DND-41 (cell line): ENCODE measurements around the gene CSHL1.

Source experiments
- ATAC-seq: fragments of 200-7000 bp; cut with Tn5 transposase; 3 replicates; pipeline ENCODE4 v1.9.1; 2021; ENCODE audit warnings: low read depth; ENCODE audit not compliant: insufficient read depth
- DNase-seq: peaks from one replicate; pipeline ENCODE4 v3.0.0-alpha.2; 2020
- H2AFZ ChIP-seq: 2 replicates; pipeline ENCODE4 v1.6.0; 2012; ENCODE audit warnings: low read depth, low read length
- H3K27ac ChIP-seq: 2 replicates; pipeline ENCODE4 v1.5.1; 2012; ENCODE audit warnings: low read length, inconsistent platforms
- H3K27me3 ChIP-seq: fragments of 200-600 bp; sonication (generic); 2 replicates; pipeline ENCODE4 v1.6.0; 2012; ENCODE audit warnings: low read length, mild to moderate bottlenecking, inconsistent platforms; ENCODE audit not compliant: insufficient read depth, poor library complexity
- H3K36me3 ChIP-seq: 2 replicates; pipeline ENCODE4 v1.5.1; 2012; ENCODE audit warnings: low read length, inconsistent platforms; ENCODE audit not compliant: insufficient read depth
- H3K4me1 ChIP-seq: 2 replicates; pipeline ENCODE4 v1.5.1; 2012; ENCODE audit warnings: mild to moderate bottlenecking, low read length; ENCODE audit not compliant: insufficient read depth
- H3K4me2 ChIP-seq: 2 replicates; pipeline ENCODE4 v1.6.0; 2012; ENCODE audit warnings: mild to moderate bottlenecking, moderate library complexity, low read length, inconsistent platforms; ENCODE audit not compliant: insufficient read depth
- H3K4me3 ChIP-seq, 2 experiments: fragments of 200-600 bp in 1 of 2; shearing (Covaris generic) in 1 of 2; 2 replicates each; pipeline ENCODE4 v1.5.1; 2012 to 2016; ENCODE audit warnings: inconsistent platforms in 2 of 2, low read length in 2 of 2, mild to moderate bottlenecking in 2 of 2, low read depth in 1 of 2, moderate library complexity in 1 of 2
- H3K79me2 ChIP-seq: 2 replicates; pipeline ENCODE4 v1.6.0; 2012; ENCODE audit warnings: low read length, inconsistent platforms; ENCODE audit not compliant: insufficient read depth
- H3K9ac ChIP-seq: 2 replicates; pipeline ENCODE4 v1.6.0; 2012; ENCODE audit warnings: low read depth, mild to moderate bottlenecking, inconsistent platforms, low read length, moderate library complexity
- H3K9me3 ChIP-seq: 2 replicates; pipeline ENCODE4 v1.5.1; 2012; ENCODE audit warnings: low read length, moderate library complexity, mild to moderate bottlenecking, inconsistent platforms; ENCODE audit not compliant: insufficient read depth, severe bottlenecking
- H4K20me1 ChIP-seq: 2 replicates; pipeline ENCODE4 v1.6.0; 2012; ENCODE audit warnings: low read length; ENCODE audit not compliant: insufficient read depth
- EZH2 ChIP-seq: IDR thresholded peaks from 3 replicates; pipeline ENCODE4 v1.6.1; 2012; ENCODE audit warnings: borderline replicate concordance, low read depth, mild to moderate bottlenecking, moderate library complexity, low read length, inconsistent platforms; ENCODE audit not compliant: severe bottlenecking
- TF ChIP-seq, protein P1 (sequence below): IDR thresholded peaks from 2 replicates; pipeline ENCODE4 v1.5.1; 2012; ENCODE audit warnings: borderline replicate concordance, low read length, moderate library complexity, mild to moderate bottlenecking; ENCODE audit not compliant: poor library complexity, severe bottlenecking; ENCODE audit errors: extremely low read depth

The CSHL1 gene

DNA sequence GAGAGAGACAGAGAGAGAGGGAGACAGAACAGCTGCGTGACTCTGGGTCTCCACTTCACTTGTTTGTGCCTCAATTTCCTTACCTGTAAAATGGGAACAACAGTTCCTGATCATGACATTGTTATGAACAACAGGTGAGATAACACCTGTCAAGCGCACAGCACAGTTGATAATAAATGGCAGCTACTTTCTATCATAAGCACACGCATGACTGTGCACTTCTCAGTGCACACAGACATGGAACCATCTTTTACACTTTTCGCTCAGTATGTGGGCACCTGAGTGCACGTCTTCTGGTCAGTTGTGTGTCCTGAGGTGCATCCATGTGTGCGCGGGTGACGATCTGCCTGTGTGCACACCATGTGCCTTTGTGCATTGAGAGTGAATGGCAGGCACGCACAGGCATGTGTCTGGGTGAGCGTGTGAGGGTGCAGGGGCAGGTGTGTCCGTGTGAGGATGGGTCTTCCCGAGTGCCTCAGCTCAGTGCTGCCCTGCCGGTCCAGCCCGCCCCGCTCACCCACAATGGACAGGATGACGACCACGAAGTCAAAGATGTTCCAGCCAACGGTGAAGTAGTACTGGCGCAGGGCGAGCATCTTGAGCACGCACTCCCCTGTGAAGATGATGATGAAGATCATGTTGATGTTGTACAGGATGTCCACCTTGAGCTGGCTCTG lies 31.4 kb upstream of the CSHL1 start:
- Histone ChIP-seq H3K36me3 (no peaks in the 10 kb centered on the region), H3K4me1 (peaks cover 4% of the 10 kb centered on the region; the same call in 1 of the 2 replicates), H3K27me3 (no peaks in the 10 kb centered on the region), H3K4me2 (no peak overlapping the region), H3K79me2 (no peaks in the 10 kb centered on the region), H3K4me3 (no peak overlapping the region), H3K9ac (no peak overlapping the region), H3K27ac (no peak overlapping the region), H2AFZ (no peak overlapping the region), H4K20me1 (no peaks in the 10 kb centered on the region), H3K9me3 (no peaks in the 10 kb centered on the region)
- TF ChIP-seq, protein P1, sequence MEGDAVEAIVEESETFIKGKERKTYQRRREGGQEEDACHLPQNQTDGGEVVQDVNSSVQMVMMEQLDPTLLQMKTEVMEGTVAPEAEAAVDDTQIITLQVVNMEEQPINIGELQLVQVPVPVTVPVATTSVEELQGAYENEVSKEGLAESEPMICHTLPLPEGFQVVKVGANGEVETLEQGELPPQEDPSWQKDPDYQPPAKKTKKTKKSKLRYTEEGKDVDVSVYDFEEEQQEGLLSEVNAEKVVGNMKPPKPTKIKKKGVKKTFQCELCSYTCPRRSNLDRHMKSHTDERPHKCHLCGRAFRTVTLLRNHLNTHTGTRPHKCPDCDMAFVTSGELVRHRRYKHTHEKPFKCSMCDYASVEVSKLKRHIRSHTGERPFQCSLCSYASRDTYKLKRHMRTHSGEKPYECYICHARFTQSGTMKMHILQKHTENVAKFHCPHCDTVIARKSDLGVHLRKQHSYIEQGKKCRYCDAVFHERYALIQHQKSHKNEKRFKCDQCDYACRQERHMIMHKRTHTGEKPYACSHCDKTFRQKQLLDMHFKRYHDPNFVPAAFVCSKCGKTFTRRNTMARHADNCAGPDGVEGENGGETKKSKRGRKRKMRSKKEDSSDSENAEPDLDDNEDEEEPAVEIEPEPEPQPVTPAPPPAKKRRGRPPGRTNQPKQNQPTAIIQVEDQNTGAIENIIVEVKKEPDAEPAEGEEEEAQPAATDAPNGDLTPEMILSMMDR: no peak
- TF ChIP-seq EZH2: no peak
- no peak for DNase-seq
- no peak for ATAC-seq

DNA sequence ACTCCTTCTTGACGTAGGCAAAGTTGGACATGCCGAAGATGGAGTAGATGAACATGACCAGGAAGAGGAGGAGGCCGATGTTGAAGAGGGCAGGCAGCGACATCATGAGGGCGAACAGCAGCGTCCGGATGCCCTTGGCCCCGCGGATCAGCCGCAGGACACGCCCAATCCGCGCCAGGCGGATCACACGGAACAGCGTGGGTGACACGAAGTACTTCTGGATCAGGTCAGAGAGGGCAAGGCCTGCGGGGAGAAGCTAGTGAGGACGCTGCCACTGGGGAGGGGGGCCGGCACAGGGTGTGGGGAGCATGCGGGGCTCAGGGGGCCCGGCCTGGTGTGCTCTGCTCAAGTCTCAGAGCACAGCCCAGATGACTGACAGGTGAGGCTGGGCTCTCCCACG lies 30.7 kb upstream of the CSHL1 start:
- Histone ChIP-seq H2AFZ (no peak overlapping the region), H3K36me3 (no peaks in the 10 kb centered on the region), H3K79me2 (no peaks in the 10 kb centered on the region), H3K27ac (no peak overlapping the region), H3K4me2 (no peak overlapping the region), H3K27me3 (no peaks in the 10 kb centered on the region), H3K4me1 (peaks cover 4% of the 10 kb centered on the region; the same call in 1 of the 2 replicates), H3K4me3 (no peak overlapping the region), H4K20me1 (no peaks in the 10 kb centered on the region), H3K9ac (no peak overlapping the region), H3K9me3 (no peaks in the 10 kb centered on the region)
- DNase-seq: no peak
- no peak for TF ChIP-seq EZH2
- TF ChIP-seq, protein P1: no peak
- ATAC-seq: no peak

DNA sequence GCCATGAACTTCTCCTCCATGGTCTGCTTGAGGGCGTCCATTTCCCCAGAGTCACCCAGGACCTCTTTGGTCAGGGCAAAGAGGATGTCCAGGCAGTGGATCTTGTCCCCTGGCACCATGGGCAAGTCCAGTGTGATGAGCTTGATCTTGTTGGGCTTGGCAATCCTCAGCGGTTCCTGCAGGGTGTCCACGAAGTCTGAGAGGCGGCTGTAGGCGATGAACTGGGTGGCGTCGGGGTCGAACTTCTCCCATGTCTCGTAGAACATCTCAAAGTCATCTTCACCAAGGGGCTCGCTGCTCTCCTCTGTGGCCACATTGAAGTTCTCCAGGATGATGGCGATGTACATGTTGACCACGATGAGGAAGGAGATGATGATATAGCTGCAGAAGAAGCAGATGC lies 30.1 kb upstream of the CSHL1 start:
- H3K36me3 ChIP-seq: no peaks in the 10 kb centered on the region

More for the DNA sequence above, 30.1 kb upstream of the CSHL1 start:
- DNase-seq (no peak), ATAC-seq (no peak)
- H3K4me3 ChIP-seq: no peak overlapping the region
- no peaks in the 10 kb centered on the region for H3K4me1 ChIP-seq
- TF ChIP-seq, protein P1: no peak
- no peaks in the 10 kb centered on the region for H3K79me2 ChIP-seq
- H3K27ac ChIP-seq: no peak overlapping the region
- no peak overlapping the region for H2AFZ ChIP-seq
- no peaks in the 10 kb centered on the region for H4K20me1 ChIP-seq
- H3K27me3 ChIP-seq: no peaks in the 10 kb centered on the region
- H3K9ac ChIP-seq: no peak overlapping the region
- H3K9me3 ChIP-seq: no peaks in the 10 kb centered on the region
- no peak overlapping the region for H3K4me2 ChIP-seq
